HG03558 (cell line): Measurements from ENCODE around the gene CADM4.
A peak's percentile ranks its signal among the peaks of the same experiment; 100 is the strongest.
"Not testable (repeated sequence)": the region's sequence is repeated elsewhere in the genome, so short reads cannot be mapped to it uniquely, and the experiment has no call there.

Experiments
- ATAC-seq: cut with Tn5 transposase; IDR thresholded peaks from one replicate; pipeline ENCODE4 v1.9.1; 2021; ENCODE audit warnings: moderate number of reproducible peaks; ENCODE audit not compliant: unreplicated experiment; ENCODE audit errors: extremely low read depth

CADM4 gene

DNA sequence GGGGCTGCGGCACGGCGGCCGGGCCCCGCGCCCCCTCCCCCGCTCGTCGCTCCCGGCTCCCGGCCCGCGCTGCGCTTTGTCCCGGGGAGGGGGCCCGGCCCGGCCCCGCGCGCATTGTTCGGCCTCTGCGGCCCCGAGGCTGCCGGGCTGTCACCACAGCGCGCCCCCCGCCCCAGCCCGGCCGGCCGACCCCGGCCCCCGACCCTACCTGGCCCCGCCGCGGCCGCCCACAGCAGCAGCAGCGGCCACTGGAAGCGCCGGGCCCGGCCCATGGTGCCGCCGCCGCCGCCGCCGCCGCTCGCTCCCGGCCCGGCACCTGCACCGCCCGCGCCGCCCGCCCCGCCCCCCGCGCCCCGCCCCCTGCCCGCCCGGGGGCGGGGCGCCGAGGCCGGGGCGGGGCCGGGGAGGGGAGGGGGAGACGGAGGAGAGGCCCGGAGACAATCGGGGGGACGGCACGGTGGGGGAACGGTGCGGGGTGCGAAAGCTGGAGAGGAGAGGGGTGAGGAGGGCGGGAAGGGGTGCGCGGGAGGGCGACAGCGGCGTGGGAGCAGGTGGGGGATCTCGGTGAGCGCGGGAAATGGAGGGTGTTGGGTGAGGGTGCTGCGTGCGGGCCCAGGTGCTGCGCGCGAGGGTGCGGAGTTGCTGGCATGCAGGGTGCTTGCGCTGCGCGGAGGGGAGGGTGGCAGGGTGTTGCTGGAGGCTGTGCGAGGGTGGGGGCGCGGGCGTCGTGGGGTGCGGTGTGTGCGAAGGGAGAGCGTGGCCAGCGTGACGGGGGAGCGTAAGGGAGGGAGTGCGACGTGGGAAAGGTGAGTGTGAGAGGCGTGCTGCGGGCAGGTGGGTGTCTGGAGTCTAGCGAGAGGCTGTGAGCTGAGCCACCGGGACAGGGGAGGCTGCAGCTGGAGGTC is at the start of gene CADM4:
Gene CADM4, minus strand, starts transcription at position 332 of the 905 bp plus-strand sequence. Its CDS starts 60 bp downstream, at position 272.
- ATAC-seq, result no peak

- no peak for ATAC-seq
Observed at GRCh38 chr19:43688059-43688701, 48.5 kb upstream of the CADM4 start.

DNA sequence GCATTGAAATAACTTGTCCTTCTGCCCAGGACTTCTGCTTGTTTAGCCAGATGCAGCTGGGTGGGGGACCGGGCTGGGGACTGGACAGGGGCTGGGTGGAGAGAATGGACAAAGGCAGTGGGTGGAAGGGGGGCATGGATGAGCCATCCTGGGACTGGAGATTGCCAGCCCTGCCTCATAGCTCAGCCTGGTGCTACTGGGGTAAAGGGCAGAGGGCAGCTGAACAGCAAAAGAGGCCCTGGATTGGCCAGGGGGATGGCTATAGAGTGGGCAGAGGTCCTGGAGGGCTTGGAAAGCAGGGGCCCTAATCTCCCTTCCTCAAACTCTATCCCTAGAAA is 48.0 kb upstream of the CADM4 start:
- ATAC-seq, result no peak

GRCh38 chr19:43684326-43684725 is 44.7 kb upstream of the CADM4 start:
- no peak for ATAC-seq

DNA sequence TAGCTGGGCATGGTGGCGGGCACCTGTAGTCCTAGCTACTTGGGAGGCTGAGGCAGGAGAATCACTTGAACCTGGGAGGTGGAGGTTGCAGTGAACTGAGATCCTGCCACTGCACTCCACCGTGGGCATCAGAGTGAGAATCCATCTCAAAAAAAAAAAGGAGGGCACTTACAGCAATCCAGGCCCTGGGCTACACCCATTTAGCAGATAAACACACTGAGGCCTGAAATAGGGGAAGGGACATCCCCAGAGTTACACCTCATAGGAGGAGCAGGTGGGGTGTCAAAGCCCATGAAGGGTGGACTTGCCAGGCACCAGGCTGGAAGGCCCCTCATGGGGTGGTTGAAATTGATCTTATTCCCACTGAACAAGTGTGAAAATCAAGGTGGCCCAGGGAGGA is 44.3 kb upstream of the CADM4 start:
- ATAC-seq, result no peak

DNA sequence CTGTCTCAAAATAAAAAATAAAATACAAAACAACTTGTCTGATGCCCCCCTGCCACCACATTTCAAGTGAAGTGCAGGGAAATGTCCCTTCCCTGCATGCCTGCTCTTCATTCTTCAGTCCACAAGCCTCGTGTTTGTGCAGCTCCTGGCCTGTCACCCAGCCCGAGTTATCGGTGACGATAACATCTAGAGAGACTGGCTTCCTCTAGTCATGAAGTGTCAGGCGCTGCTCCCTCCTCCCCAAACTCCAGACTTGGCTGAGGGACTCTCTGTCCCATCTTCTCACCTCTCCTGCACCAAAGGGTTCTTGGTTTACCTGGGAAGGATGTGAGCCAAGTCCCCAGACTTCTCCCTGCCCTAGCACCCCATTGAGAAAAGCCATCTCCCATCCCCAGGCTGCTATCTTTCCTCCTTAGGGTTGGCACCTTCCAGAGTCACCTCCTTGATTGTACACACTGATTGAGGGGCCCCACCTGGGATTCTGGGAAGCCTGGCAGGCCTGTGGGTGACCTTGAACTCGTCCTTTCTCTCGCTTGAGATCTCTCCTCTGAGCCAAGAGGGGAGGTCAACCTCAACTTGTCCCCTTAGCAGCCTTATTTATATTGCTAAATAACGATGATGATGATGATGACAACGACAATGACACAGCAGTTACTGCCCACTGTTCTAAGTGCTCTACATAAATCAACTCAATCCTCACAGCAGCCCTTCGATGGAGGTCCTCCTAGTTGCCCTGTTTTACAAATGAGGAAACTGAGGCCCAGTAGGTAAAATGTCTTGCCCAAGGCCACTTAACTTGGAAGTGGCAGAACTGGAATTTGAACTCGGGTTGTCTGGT is 43.4 kb upstream of the CADM4 start:
- no peak for ATAC-seq

GRCh38 chr19:43682269-43682668 is 42.6 kb upstream of the CADM4 start:
- not testable (repeated sequence) for ATAC-seq

GRCh38 chr19:43681821-43682220 is 42.2 kb upstream of the CADM4 start:
- ATAC-seq, result no peak

- no peak for ATAC-seq
Observed at GRCh38 chr19:43678512-43679261, 39.0 kb upstream of the CADM4 start.

GRCh38 chr19:43675906-43676305 is 36.3 kb upstream of the CADM4 start:
- ATAC-seq, result no peak

DNA sequence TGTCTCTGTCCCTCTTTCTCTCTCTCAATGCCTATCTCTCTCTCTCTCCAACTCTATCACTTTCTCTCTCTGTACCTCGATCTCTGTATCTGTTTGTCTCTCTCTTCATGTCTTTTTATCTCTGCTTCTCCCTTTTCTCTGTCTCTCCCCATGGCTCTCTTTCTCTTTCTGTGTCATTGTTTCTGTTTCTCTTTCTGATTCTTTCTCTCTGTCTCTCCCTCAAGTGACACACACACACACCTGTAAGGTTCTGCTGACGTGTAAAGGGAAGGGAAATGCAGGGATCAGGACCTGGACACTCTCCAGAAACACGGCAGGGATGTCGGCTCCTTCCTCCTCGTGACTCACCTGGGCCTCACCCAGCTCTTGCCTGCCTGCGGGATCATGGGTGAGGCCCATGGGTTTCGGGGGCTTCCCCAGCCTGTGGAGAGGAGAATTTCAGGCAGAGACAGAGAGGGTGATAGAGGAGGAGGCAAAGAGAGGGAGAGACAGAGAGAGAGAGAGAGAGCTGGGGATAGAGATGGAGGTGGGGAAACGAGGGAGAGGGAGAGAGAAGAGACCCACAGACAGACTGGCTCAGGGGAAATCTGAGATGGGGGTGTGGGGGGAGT is 35.7 kb upstream of the CADM4 start:
- peak; percentile 62 for ATAC-seq

DNA sequence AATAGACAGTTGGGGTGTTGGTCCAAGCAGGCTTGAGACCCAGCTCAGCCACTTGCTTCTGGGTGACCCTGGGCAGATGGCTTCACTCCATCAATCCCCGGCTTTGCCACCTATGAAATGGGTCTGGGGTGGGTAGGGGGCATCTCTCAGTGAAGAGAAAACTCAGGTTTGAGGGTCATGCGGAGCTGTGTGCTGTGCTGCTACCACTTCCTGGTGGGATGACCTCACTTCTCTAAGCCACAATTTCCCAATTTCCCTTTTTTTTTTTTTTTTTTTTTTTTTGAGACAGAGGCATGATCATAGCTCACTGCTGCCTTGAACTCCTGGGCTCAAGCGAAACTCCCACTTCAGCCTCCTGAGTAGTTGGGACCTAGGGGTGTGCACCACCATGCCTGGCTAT is 34.9 kb upstream of the CADM4 start:
- no peak for ATAC-seq

DNA sequence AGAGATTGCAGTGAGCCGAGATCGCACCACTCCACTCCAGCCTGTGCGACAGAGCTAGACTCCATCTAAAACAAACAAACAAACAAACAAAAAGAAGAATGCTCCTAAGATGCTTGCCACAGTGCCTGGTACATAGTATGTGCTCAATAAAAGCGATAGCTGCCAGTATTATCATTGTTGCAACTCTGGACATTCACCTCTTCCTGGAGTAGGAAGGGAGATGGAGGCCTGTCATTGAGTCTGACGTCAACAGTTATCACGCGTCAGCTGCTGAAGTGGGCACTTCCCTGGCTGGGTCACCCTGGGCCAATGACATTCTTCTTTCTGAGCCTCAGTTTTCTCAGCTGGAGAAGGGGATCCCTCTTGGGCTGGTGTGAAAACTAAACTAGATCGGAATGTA is 34.5 kb upstream of the CADM4 start:
- no peak for ATAC-seq

GRCh38 chr19:43673637-43674036 is 34.0 kb upstream of the CADM4 start:
- no peak for ATAC-seq

GRCh38 chr19:43672061-43672679 is 32.5 kb upstream of the CADM4 start:
- no peak for ATAC-seq

DNA sequence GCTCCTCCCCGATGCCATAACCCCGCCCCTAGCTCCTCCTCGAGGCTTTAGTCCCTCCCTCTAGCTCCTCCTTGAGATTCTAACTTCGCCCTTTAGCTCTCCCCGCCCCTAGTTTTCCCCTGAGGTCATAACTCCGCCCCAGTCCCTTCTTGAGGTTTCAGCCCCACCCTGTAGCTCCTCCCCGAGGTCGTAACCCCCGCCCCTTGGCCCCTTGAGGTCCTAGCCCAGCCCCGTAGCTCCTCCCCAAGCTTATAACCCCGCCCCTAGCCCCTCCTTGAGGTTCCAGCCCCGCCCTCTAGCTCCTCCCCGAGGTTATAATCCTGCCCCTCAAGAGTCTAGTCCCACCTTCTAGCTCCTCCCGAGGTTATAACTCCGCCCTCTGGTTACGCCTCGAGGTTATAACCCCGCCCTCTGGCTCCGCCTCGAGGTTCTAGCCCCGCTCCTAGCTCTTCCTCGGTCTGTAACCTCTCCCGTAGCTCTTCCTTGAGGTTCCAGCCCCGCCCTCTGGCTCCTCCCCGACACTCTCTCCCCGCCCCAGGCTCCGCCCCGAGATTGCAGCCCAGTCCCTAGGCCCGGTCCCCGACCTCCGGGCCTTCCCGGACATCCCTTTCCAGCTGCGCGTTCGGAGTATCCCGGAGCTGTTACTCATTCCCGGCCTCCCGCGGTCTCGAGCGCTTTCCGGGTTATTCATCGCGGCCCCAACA is 28.9 kb upstream of the CADM4 start:
- ATAC-seq, result peak; percentile 66

DNA sequence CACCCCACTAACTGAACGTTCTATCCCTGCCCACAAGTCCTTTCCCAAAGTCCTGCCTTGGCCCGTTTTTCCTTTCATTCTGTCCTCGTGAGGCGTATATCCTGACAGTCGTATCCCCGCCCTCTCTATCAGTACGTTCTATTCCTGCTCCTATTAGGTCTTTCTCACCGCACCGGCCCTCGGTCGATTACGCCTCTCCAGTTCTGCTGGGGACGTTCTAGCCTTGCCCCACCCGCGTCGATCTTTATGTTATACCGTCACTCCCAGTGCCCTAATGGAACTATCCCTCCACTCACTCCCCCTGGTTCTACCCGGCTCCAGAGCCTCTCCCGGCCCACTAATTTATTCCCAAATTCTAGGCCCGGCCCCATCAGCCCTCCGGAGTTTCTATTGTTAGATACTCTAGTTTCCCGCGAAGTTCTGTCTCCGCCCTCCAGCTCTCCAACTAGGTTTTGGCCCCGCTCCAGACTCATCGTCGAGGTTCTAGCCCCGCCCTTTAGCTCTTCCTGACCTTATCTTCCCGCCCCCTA is 28.3 kb upstream of the CADM4 start:
- no peak for ATAC-seq

DNA sequence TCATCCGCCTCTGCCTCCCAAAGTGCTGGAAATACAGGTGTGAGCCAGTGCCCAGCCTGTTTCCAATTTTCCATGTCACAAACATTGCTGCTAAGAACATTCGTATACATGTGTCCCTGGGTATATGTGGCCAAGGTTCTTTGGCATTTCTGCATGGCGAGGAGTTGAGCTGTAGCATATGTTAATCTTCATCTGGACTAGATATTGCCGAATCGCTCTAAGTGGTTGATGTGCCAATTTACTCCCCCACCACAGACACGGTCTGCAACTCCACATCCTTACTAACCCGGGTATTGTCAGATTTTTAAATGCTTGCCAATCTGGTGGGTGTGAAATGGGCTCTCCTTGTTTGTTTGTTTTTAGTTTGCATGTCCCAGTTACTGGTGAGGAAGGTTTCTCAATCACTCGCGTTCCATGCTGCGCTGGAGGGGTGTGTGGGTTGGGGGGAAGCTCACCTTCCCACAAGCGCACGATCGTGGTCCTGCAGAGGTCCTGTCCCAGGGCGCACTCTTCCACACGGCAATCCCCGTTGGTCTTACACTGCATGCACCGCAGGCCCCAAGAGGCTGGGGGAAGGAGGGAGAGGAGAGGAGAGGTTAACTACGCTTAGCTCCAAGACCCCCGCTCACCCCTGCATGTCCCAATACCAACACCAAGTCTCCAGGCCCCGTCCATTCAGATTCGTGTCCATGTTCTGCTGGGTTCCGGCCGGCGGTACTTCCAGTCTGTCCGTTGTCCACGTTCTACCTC is 27.7 kb upstream of the CADM4 start:
- ATAC-seq, result no peak
